ENCODE data around the gene BICRA. TPM values are rescaled to one million over a fixed set of nuclear protein-coding genes. Genes with fewer than 3 reads are reported as not detected.

BICRA gene
- total and polyA plus RNA-seq, 2 experiments from 2014 or later: 3.0 to 13.5 TPM

GRCh38 chr19:47674548-47674947, 65.6 kb downstream of the BICRA start:
- Histone ChIP-seq H3K36me3 (peaks cover 9% of the 10 kb centered on the region), H3K9me3 (ENCODE audit: low read depth) (no peaks in the 10 kb centered on the region)

GRCh38 chr19:47675271-47675670, 66.3 kb downstream of the BICRA start:
- no peak for TF ChIP-seq CTCF (IDR thresholded peaks at IDR 0.05; ENCODE audit: low read depth, low read length)
- H3K27ac ChIP-seq: no peak overlapping the region
- no peak overlapping the region for H3K4me3 ChIP-seq
- no peaks in the 10 kb centered on the region for H3K27me3 ChIP-seq
- no peak for DNase-seq (ENCODE audit: low read depth in 1 of 2, low spot score in 1 of 2)
- no peaks in the 10 kb centered on the region for H3K4me1 ChIP-seq (ENCODE audit: low read depth)
- H3K9me3 ChIP-seq (ENCODE audit: low read depth): no peaks in the 10 kb centered on the region
- peaks cover 10% of the 10 kb centered on the region for H3K36me3 ChIP-seq

More at GRCh38 chr19:47674548-47674947, 65.6 kb downstream of the BICRA start:
- DNase-seq (ENCODE audit: low read depth in 1 of 2, low spot score in 1 of 2): no peak
- Histone ChIP-seq H3K4me3 (no peak overlapping the region), H3K27me3 (no peaks in the 10 kb centered on the region), H3K27ac (no peak overlapping the region), H3K4me1 (ENCODE audit: low read depth) (no peaks in the 10 kb centered on the region)
- TF ChIP-seq CTCF (IDR thresholded peaks at IDR 0.05; ENCODE audit: low read depth, low read length): no peak

- DNase-seq (ENCODE audit: low read depth in 1 of 2, low spot score in 1 of 2): no peak
- no peaks in the 10 kb centered on the region for H3K27me3 ChIP-seq
- H3K4me3 ChIP-seq: no peak overlapping the region
- no peaks in the 10 kb centered on the region for H3K9me3 ChIP-seq (ENCODE audit: low read depth)
- H3K27ac ChIP-seq: no peak overlapping the region
- H3K4me1 ChIP-seq (ENCODE audit: low read depth): no peaks in the 10 kb centered on the region
- TF ChIP-seq CTCF (IDR thresholded peaks at IDR 0.05; ENCODE audit: low read depth, low read length): no peak
- peaks cover 6% of the 10 kb centered on the region for H3K36me3 ChIP-seq
These were observed 66.9 kb downstream of the BICRA start for GRCh38 chr19:47675859-47676258.

- DNase-seq (ENCODE audit: low read depth in 1 of 2, low spot score in 1 of 2): no peak
- no peaks in the 10 kb centered on the region for H3K4me1 ChIP-seq (ENCODE audit: low read depth)
- H3K27ac ChIP-seq: no peak overlapping the region
- H3K4me3 ChIP-seq: no peak overlapping the region
- H3K36me3 ChIP-seq: peaks cover 6% of the 10 kb centered on the region
- H3K27me3 ChIP-seq: no peaks in the 10 kb centered on the region
- no peaks in the 10 kb centered on the region for H3K9me3 ChIP-seq (ENCODE audit: low read depth)
- TF ChIP-seq CTCF (IDR thresholded peaks at IDR 0.05; ENCODE audit: low read depth, low read length): no peak
These were observed 67.9 kb downstream of the BICRA start for GRCh38 chr19:47676811-47677210.

GRCh38 chr19:47679251-47679900, 70.4 kb downstream of the BICRA start:
- Histone ChIP-seq H3K9me3 (ENCODE audit: low read depth) (no peaks in the 10 kb centered on the region), H3K36me3 (peaks cover 6% of the 10 kb centered on the region), H3K4me3 (no peak overlapping the region), H3K4me1 (ENCODE audit: low read depth) (no peaks in the 10 kb centered on the region), H3K27ac (no peak overlapping the region), H3K27me3 (no peaks in the 10 kb centered on the region)
- no peak for TF ChIP-seq CTCF (IDR thresholded peaks at IDR 0.05; ENCODE audit: low read depth, low read length)
- DNase-seq (ENCODE audit: low read depth in 1 of 2, low spot score in 1 of 2): no peak

Measured in cardiac muscle cell (in vitro differentiated cells and primary cell).